Stomach smooth muscle (tissue), 2 donors: Measurements from ENCODE around the gene MDM1.

Experiments used
- H3K27ac ChIP-seq: one replicate; pipeline ENCODE4 v1.7.0; 2013; ENCODE audit warnings: mild to moderate bottlenecking, low read length, inconsistent platforms
- H3K27me3 ChIP-seq, 2 donors: one replicate each; pipeline ENCODE4 v1.7.0; 2013; ENCODE audit warnings: low read length in 2 of 2; ENCODE audit not compliant: insufficient read depth in 2 of 2, control insufficient read depth in 1 of 2
- H3K36me3 ChIP-seq, 2 donors: one replicate each; pipeline ENCODE4 v1.7.0; 2013; ENCODE audit warnings: low read length in 2 of 2; ENCODE audit not compliant: control insufficient read depth in 2 of 2, insufficient read depth in 2 of 2
- H3K4me1 ChIP-seq: one replicate; pipeline ENCODE4 v1.7.0; 2013; ENCODE audit warnings: low read length; ENCODE audit not compliant: control insufficient read depth, insufficient read depth
- H3K4me3 ChIP-seq, 2 donors: one replicate each; pipeline ENCODE4 v1.7.0; 2013; ENCODE audit warnings: low read length in 2 of 2
- H3K9ac ChIP-seq, 2 donors: one replicate each; pipeline ENCODE4 v1.7.0; 2013; ENCODE audit warnings: low read length in 2 of 2, mild to moderate bottlenecking in 1 of 2
- H3K9me3 ChIP-seq, 2 donors: one replicate each; pipeline ENCODE4 v1.7.0; 2013; ENCODE audit warnings: low read length in 2 of 2; ENCODE audit not compliant: control insufficient read depth in 2 of 2
- donor health status: healthy.
- donor health status: Pancreatic carcinoma.

The MDM1 gene

DNA sequence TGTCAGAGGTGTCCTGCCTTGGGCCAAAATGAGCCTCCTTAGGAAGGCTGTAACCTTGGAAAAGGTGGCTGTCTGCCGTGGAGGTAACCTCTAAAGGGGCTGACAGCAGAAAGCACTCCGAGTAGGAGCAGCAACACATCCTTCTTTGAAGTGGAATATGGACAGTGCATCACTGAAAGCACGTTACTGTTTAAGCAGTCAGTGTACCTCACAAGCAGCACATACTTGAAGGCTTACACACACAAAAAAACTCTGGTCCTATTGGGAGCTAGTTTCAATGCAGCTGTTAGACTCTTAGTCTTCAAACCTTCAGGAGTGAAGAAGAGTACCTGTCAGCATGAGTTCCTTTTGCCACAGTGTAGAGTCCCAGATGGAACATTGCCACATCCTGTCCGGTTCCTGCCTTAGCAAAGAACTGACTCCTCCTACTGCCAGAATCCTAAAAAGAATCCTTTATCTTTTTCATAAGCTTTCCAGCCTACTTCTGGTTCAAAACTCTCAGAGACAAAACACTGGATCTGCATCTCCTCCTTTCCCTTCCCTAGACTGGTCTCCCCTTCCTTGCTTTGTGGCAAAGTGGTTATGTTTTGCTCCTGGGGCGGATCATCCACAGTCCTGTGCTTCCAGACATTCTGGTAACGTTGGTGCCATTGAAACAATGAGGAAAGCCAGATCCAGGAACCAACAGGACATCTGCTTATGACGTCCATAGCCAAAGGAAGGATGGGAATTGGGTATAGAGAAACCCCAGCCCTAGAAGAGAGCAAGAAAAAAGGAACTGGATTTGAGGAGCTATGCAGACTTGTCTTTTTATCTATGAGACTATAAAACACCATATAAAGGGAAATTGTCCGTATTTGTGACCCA is 8.5 kb upstream of the MDM1 start:
- Histone ChIP-seq H3K36me3 (no peaks in the 10 kb centered on the region), H3K9ac (peak overlapping the region; percentile 8 to 58), H3K4me3 (no peak overlapping the region), H3K4me1 (peaks cover 18% of the 10 kb centered on the region), H3K27ac (peak overlapping the region; percentile 80), H3K9me3 (no peaks in the 10 kb centered on the region), H3K27me3 (no peaks in the 10 kb centered on the region)

DNA sequence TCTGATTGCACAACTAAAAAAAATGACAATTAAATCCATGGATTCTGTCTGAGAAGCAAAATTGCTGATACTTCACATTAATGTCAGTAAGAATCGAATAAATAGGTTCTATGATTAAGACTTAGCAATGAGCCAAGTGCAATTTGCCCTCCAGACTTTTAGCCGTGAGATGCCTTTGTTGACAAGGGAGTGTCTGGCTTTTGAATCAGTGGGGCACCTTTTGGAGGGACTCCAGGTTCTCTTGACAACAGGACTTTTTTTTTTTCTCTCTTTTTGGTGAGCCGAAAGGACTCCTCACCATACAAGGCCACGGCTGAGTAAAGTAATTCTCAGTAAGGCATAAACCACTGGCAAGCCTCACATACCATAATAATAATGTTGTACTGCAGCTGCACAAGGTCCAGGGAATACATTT is 4.7 kb upstream of the MDM1 start:
- H3K27me3 ChIP-seq: no peaks in the 10 kb centered on the region
- H3K27ac ChIP-seq: peak overlapping the region; percentile 72
- peak overlapping the region in 1 of 2 donors; percentile 21 for H3K9ac ChIP-seq

DNA sequence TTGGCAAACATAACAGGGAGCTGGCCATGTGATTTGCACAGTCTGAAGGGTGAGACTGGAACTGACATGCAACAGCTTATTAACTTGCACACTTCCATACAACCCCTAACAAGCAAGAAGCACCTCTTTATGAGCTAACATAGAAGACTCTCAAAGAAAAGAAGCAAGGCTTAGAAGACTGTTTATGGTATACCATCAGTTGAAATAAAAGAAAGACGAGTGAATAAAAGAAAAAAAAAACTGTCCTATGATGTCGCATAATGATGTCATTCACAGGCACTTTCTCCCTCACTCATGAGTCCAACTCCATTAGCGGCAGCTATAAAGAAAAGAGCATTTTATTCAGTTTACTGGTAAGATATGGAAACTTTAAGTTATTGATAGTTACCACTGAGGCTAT is 3.3 kb upstream of the MDM1 start:
- H3K9me3 ChIP-seq: no peaks in the 10 kb centered on the region
- peak overlapping the region; percentile 66 for H3K27ac ChIP-seq
- H3K4me1 ChIP-seq: peaks cover 19% of the 10 kb centered on the region
- no peaks in the 10 kb centered on the region for H3K36me3 ChIP-seq
- no peaks in the 10 kb centered on the region for H3K27me3 ChIP-seq
- no peak overlapping the region for H3K4me3 ChIP-seq
- H3K9ac ChIP-seq: no peak overlapping the region

More for the DNA sequence above, 4.7 kb upstream of the MDM1 start:
- peaks cover 18% of the 10 kb centered on the region for H3K4me1 ChIP-seq
- no peaks in the 10 kb centered on the region for H3K36me3 ChIP-seq
- H3K4me3 ChIP-seq: no peak overlapping the region
- no peaks in the 10 kb centered on the region for H3K9me3 ChIP-seq

DNA sequence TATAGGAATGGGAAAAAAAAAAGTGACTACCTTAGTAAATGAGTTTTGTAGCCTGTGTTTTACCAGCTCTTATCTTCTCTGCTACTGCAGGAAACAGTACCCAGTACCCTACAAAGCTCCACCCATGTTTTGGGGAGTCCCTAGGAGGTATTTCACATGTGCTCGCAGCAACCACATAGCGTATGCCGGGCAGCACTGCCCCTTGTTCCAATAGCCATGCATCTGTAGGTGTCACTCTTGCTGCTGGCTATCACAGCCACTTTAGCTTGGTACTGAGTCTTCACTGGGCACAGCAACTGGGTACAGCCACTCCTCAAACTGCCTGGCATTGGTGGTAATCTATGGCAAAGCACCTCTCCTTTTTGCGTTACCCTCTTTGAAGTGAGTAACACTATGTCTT is 2.0 kb upstream of the MDM1 start:
- Histone ChIP-seq H3K9ac (no peak overlapping the region), H3K27me3 (no peaks in the 10 kb centered on the region), H3K4me1 (peaks cover 14% of the 10 kb centered on the region), H3K27ac (peak overlapping the region; percentile 66), H3K36me3 (no peaks in the 10 kb centered on the region), H3K4me3 (no peak overlapping the region), H3K9me3 (no peaks in the 10 kb centered on the region)

- H3K9me3 ChIP-seq: no peaks in the 10 kb centered on the region
- peak overlapping the region; percentile 59 for H3K27ac ChIP-seq
- H3K36me3 ChIP-seq: no peaks in the 10 kb centered on the region
- H3K27me3 ChIP-seq: no peaks in the 10 kb centered on the region
- peak overlapping the region; percentile 63 to 85 for H3K4me3 ChIP-seq
- peak overlapping the region; percentile 43 to 52 for H3K9ac ChIP-seq
- H3K4me1 ChIP-seq: peaks cover 12% of the 10 kb centered on the region
Observed at GRCh38 chr12:68332728-68333630, 817 bp upstream of the MDM1 start.

DNA sequence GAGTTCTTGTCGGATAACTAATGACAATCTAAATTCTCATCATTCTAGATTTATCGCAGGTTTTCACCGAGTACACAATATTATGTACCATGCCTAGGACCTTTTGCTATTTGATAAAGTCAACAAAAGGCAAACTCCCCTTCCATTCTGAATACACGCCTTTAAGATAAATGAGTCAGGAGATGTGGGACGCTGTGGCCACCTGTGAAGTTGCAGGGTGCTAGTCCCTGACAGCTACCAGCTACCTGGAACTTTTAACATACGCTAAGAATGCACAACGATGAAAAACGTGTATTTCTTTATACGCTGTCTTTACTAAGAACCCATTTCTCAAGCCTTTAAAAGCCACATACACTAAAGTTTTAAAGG is 678 bp downstream of the MDM1 start:
- peak overlapping the region; percentile 61 to 85 for H3K4me3 ChIP-seq
- peaks cover 0 to 3% of the 10 kb centered on the region in 2 donors for H3K36me3 ChIP-seq
- peak overlapping the region; percentile 59 for H3K27ac ChIP-seq
- no peaks in the 10 kb centered on the region for H3K27me3 ChIP-seq
- H3K4me1 ChIP-seq: peaks cover 9% of the 10 kb centered on the region
- peak overlapping the region; percentile 76 to 77 for H3K9ac ChIP-seq
- no peaks in the 10 kb centered on the region for H3K9me3 ChIP-seq

DNA sequence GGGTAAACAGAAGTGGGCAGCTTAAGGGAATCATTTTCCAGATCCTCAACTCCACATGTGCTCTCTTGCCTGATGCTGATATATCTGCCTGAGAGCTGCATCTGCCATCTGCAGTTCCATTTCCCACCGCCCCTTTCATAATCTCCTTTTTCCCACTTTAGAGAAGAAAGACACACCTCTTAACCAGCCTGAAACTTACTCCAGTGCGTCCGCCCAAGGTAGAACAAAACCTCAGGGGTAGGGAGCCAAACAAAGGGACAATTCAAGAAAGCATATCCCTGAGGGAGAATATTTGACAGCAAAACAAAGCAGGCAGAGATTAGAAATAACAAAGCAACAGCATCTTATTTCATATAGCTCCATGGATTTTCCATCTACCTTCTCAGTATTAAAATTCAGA is 4.3 kb downstream of the MDM1 start:
- Histone ChIP-seq H3K9me3 (no peaks in the 10 kb centered on the region), H3K4me1 (peaks cover 9% of the 10 kb centered on the region), H3K9ac (no peak overlapping the region), H3K4me3 (no peak overlapping the region), H3K27me3 (no peaks in the 10 kb centered on the region), H3K36me3 (peaks cover 3 to 4% of the 10 kb centered on the region in 2 donors), H3K27ac (no peak overlapping the region)

DNA sequence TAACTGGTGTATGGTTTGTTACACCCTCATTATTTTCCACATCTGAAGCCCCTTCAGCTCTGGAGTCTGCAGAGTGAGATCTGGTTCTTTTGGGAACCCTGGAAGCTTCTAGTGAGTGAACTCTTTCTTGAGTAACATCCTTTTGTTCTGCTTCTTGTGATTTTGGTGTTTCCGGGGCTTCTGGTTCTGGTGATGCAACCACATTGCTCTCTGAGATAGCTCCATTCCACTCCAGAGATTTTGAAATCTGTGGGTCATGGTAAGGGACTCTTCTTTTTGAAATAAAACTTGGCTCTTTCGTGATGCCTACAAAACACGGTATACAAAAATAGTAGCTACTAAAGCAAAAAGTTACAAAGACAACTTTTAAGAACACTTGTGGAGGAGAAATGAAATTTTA is 5.4 kb downstream of the MDM1 start:
- H3K27me3 ChIP-seq: no peaks in the 10 kb centered on the region
- no peak overlapping the region for H3K27ac ChIP-seq
- H3K4me3 ChIP-seq: no peak overlapping the region
- no peaks in the 10 kb centered on the region for H3K9me3 ChIP-seq
- peaks cover 9% of the 10 kb centered on the region for H3K4me1 ChIP-seq
- H3K36me3 ChIP-seq: peaks cover 3 to 4% of the 10 kb centered on the region in 2 donors
- no peak overlapping the region for H3K9ac ChIP-seq

DNA sequence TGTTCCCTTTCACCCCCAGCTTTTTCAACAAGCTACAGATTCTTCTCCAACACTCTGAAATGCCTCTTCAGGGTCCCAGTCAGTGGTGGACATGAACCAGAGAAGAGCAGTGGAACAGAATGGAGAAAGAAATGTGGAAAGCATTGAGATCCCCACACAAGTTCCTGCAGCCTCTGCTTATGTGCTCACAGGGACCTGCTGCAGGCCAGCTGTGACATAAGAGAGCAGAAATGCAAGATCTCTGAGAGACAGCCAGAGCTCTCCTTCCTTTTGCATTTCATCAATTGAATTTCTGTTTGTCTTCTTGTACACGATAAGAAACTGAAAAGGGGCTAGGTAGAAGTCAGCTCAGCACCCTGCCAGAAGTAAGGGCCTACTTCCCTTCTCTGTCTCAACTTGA is 6.2 kb downstream of the MDM1 start:
- Histone ChIP-seq H3K4me3 (no peak overlapping the region), H3K9ac (no peak overlapping the region)

DNA sequence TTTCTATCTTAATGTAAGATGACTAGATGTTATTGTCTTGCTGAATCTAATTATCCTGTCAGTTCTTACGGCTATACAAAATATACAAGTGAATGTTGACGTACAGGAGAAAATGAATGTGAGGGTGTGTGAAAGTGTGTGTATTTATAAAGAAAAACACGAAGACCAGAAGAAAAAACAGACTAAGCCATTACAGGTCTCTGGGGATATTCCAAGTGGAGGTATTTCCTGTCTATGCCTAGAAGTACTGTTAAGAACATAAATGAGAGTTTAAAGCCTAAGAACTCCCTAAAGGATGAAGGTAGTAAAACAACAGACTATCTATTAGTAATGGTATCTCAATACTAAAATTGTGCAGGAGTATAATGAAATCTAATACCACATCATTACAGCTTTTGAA is 7.6 kb downstream of the MDM1 start:
- H3K27ac ChIP-seq: no peak overlapping the region
- no peaks in the 10 kb centered on the region for H3K9me3 ChIP-seq
- peak overlapping the region in 1 of 2 donors; percentile 20 for H3K4me3 ChIP-seq
- peaks cover 9% of the 10 kb centered on the region for H3K4me1 ChIP-seq
- H3K9ac ChIP-seq: no peak overlapping the region
- peaks cover 3 to 4% of the 10 kb centered on the region in 2 donors for H3K36me3 ChIP-seq
- H3K27me3 ChIP-seq: no peaks in the 10 kb centered on the region

More for the DNA sequence above, 6.2 kb downstream of the MDM1 start:
- Histone ChIP-seq H3K9me3 (no peaks in the 10 kb centered on the region), H3K36me3 (peaks cover 3 to 4% of the 10 kb centered on the region in 2 donors), H3K27me3 (no peaks in the 10 kb centered on the region), H3K27ac (peak overlapping the region; percentile 18), H3K4me1 (peaks cover 6% of the 10 kb centered on the region)
